HUES6 (cell line): Measurements from ENCODE around the gene IQCK.

Source experiments
- H3K27ac ChIP-seq: 2 replicates; pipeline ENCODE4 v1.7.0; 2013; ENCODE audit warnings: low read depth, mild to moderate bottlenecking, low read length, inconsistent platforms
- H3K27me3 ChIP-seq: 2 replicates; pipeline ENCODE4 v1.6.1; 2013; ENCODE audit warnings: low read length; ENCODE audit not compliant: control insufficient read depth, insufficient read depth
- H3K36me3 ChIP-seq: 2 replicates; pipeline ENCODE4 v1.6.1; 2013; ENCODE audit warnings: low read length; ENCODE audit not compliant: control insufficient read depth, insufficient read depth
- H3K4me1 ChIP-seq: 2 replicates; pipeline ENCODE4 v1.6.1; 2013; ENCODE audit warnings: low read length; ENCODE audit not compliant: control insufficient read depth, insufficient read depth
- H3K4me3 ChIP-seq: 2 replicates; pipeline ENCODE4 v1.5.1; 2013; ENCODE audit warnings: low read depth, low read length
- H3K9ac ChIP-seq: one replicate; pipeline ENCODE4 v1.6.1; 2013; ENCODE audit warnings: mild to moderate bottlenecking, low read length
- H3K9me3 ChIP-seq: 2 replicates; pipeline ENCODE4 v1.6.1; 2013; ENCODE audit warnings: low read depth, low read length; ENCODE audit not compliant: control insufficient read depth, insufficient read depth

The IQCK gene

GRCh38 chr16:19837984-19838707 is 120.1 kb downstream of the IQCK start:
- no peak overlapping the region for H3K4me3 ChIP-seq
- H3K9me3 ChIP-seq, result no peaks in the 10 kb centered on the region
- H3K27me3 ChIP-seq, result no peaks in the 10 kb centered on the region
- peaks cover 12% of the 10 kb centered on the region for H3K4me1 ChIP-seq
- H3K9ac ChIP-seq, result no peak overlapping the region
- H3K27ac ChIP-seq, result peak overlapping the region; percentile 31; the same call in 1 of the 2 replicates
- no peaks in the 10 kb centered on the region for H3K36me3 ChIP-seq

GRCh38 chr16:19840524-19841110 is 122.5 kb downstream of the IQCK start:
- Histone ChIP-seq H3K4me1 (peaks cover 12% of the 10 kb centered on the region), H3K36me3 (no peaks in the 10 kb centered on the region), H3K4me3 (no peak overlapping the region), H3K9me3 (no peaks in the 10 kb centered on the region), H3K27ac (no peak overlapping the region), H3K9ac (no peak overlapping the region), H3K27me3 (no peaks in the 10 kb centered on the region)

GRCh38 chr16:19841184-19841583 is 123.1 kb downstream of the IQCK start:
- Histone ChIP-seq H3K9me3 (no peaks in the 10 kb centered on the region), H3K27ac (no peak overlapping the region), H3K9ac (no peak overlapping the region), H3K4me1 (peaks cover 12% of the 10 kb centered on the region), H3K27me3 (no peaks in the 10 kb centered on the region), H3K4me3 (no peak overlapping the region), H3K36me3 (no peaks in the 10 kb centered on the region)

- Histone ChIP-seq H3K4me3 (no peak overlapping the region), H3K27ac (no peak overlapping the region)
Observed at GRCh38 chr16:19842426-19843157, 124.5 kb downstream of the IQCK start.

GRCh38 chr16:19843371-19843770 is 125.3 kb downstream of the IQCK start:
- peaks cover 2% of the 10 kb centered on the region for H3K4me1 ChIP-seq
- no peak overlapping the region for H3K27ac ChIP-seq
- H3K36me3 ChIP-seq, result no peaks in the 10 kb centered on the region
- H3K4me3 ChIP-seq, result no peak overlapping the region
- H3K9ac ChIP-seq, result no peak overlapping the region
- no peaks in the 10 kb centered on the region for H3K27me3 ChIP-seq
- no peaks in the 10 kb centered on the region for H3K9me3 ChIP-seq

More at GRCh38 chr16:19842426-19843157, 124.5 kb downstream of the IQCK start:
- no peaks in the 10 kb centered on the region for H3K27me3 ChIP-seq
- no peaks in the 10 kb centered on the region for H3K36me3 ChIP-seq
- peaks cover 10% of the 10 kb centered on the region for H3K4me1 ChIP-seq
- H3K9ac ChIP-seq, result no peak overlapping the region
- no peaks in the 10 kb centered on the region for H3K9me3 ChIP-seq

- Histone ChIP-seq H3K9ac (no peak overlapping the region), H3K27me3 (no peaks in the 10 kb centered on the region), H3K36me3 (no peaks in the 10 kb centered on the region), H3K27ac (no peak overlapping the region), H3K9me3 (no peaks in the 10 kb centered on the region), H3K4me1 (no peaks in the 10 kb centered on the region), H3K4me3 (no peak overlapping the region)
Observed at GRCh38 chr16:19844945-19845641, 127.0 kb downstream of the IQCK start.

GRCh38 chr16:19846436-19846835 is 128.4 kb downstream of the IQCK start:
- Histone ChIP-seq H3K27me3 (no peaks in the 10 kb centered on the region), H3K27ac (no peak overlapping the region), H3K9me3 (no peaks in the 10 kb centered on the region), H3K4me3 (no peak overlapping the region), H3K36me3 (no peaks in the 10 kb centered on the region), H3K9ac (no peak overlapping the region), H3K4me1 (peaks cover 7% of the 10 kb centered on the region; the same call in 1 of the 2 replicates)

GRCh38 chr16:19848756-19849155 is 130.7 kb downstream of the IQCK start:
- peaks cover 22% of the 10 kb centered on the region for H3K4me1 ChIP-seq
- H3K9me3 ChIP-seq, result no peaks in the 10 kb centered on the region
- H3K27ac ChIP-seq, result no peak overlapping the region
- no peaks in the 10 kb centered on the region for H3K36me3 ChIP-seq
- no peak overlapping the region for H3K4me3 ChIP-seq
- no peaks in the 10 kb centered on the region for H3K27me3 ChIP-seq
- no peak overlapping the region for H3K9ac ChIP-seq

- H3K9ac ChIP-seq, result no peak overlapping the region
- H3K27ac ChIP-seq, result no peak overlapping the region
- H3K27me3 ChIP-seq, result no peaks in the 10 kb centered on the region
Observed at GRCh38 chr16:19850131-19850817, 132.2 kb downstream of the IQCK start.

GRCh38 chr16:19851476-19851875 is 133.4 kb downstream of the IQCK start:
- Histone ChIP-seq H3K4me1 (peaks cover 48% of the 10 kb centered on the region), H3K27me3 (no peaks in the 10 kb centered on the region), H3K36me3 (peaks cover 5% of the 10 kb centered on the region), H3K27ac (no peak overlapping the region), H3K9ac (no peak overlapping the region), H3K9me3 (no peaks in the 10 kb centered on the region), H3K4me3 (no peak overlapping the region)

More at GRCh38 chr16:19850131-19850817, 132.2 kb downstream of the IQCK start:
- H3K9me3 ChIP-seq, result no peaks in the 10 kb centered on the region
- peaks cover 37% of the 10 kb centered on the region for H3K4me1 ChIP-seq
- no peaks in the 10 kb centered on the region for H3K36me3 ChIP-seq
- no peak overlapping the region for H3K4me3 ChIP-seq
